Right lung (tissue), 10 donors: ENCODE results near the gene PRXL2B. TPM values are rescaled to one million over a fixed set of nuclear protein-coding genes. Genes with fewer than 3 reads are reported as not detected.

Experiments used
- DNase-seq, 2 donors: peaks; one replicate each; pipeline ENCODE4 v3.0.0-alpha.2; 2013
- long read RNA-seq, 8 donors: transcript quantifications; one replicate each; lab custom pipeline, GENCODE V29; 2026
- polyA plus RNA-seq, 5 donors: library from polyadenylated mRNA; unstranded; fragments of 120-200 nt; gene quantifications; one replicate each; pipeline versions ENCODE4 v1.2.1 to v1.2.3, GENCODE V29; 2013; ENCODE audit warnings: inconsistent platforms in 1 of 5, low replicate concordance in 1 of 5; ENCODE audit not compliant: insufficient read length in 5 of 5, insufficient read depth in 1 of 5

The PRXL2B gene, protein sequence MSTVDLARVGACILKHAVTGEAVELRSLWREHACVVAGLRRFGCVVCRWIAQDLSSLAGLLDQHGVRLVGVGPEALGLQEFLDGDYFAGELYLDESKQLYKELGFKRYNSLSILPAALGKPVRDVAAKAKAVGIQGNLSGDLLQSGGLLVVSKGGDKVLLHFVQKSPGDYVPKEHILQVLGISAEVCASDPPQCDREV
- polyA plus RNA-seq, result 10 to 100 TPM; 30.1 to 68.6 (median 43.5) TPM
- long read RNA-seq, donor 1, transcript PRXL2B-204 (7 exons, 2,749 nt), result major isoform, 8 of 13 reads
- long read RNA-seq, donor 1, partial matches to known transcripts, result 0 of 13 reads
- long read RNA-seq, donor 1, other reads (novel, unspliced or antisense), result 0 of 13 reads
- long read RNA-seq, donor 2, partial matches to known transcripts, result 0 of 8 reads
- long read RNA-seq, donor 2, other reads (novel, unspliced or antisense), result 0 of 8 reads
- long read RNA-seq, donor 3, partial matches to known transcripts, result 0 of 6 reads
- long read RNA-seq, donor 3, other reads (novel, unspliced or antisense), result 0 of 6 reads
- long read RNA-seq, donor 4, partial matches to known transcripts, result 0 of 5 reads
- long read RNA-seq, donor 4, other reads (novel, unspliced or antisense), result 0 of 5 reads
- long read RNA-seq, donor 5, partial matches to known transcripts, result 0 of 5 reads
- long read RNA-seq, donor 5, other reads (novel, unspliced or antisense), result 0 of 5 reads
- long read RNA-seq, donor 6, partial matches to known transcripts, result 0 of 10 reads
- long read RNA-seq, donor 6, other reads (novel, unspliced or antisense), result 0 of 10 reads
- long read RNA-seq, donor 7, transcript PRXL2B-203 (7 exons, 2,689 nt), result minor isoform, 9 of 23 reads
- long read RNA-seq, donor 7, transcript PRXL2B-204 (7 exons, 2,749 nt), result major isoform, 11 of 23 reads
- long read RNA-seq, donor 7, partial matches to known transcripts, result 0 of 23 reads
- long read RNA-seq, donor 7, other reads (novel, unspliced or antisense), result 0 of 23 reads
- long read RNA-seq, donor 8, partial matches to known transcripts, result 0 of 5 reads
- long read RNA-seq, donor 8, other reads (novel, unspliced or antisense), result 0 of 5 reads

DNA sequence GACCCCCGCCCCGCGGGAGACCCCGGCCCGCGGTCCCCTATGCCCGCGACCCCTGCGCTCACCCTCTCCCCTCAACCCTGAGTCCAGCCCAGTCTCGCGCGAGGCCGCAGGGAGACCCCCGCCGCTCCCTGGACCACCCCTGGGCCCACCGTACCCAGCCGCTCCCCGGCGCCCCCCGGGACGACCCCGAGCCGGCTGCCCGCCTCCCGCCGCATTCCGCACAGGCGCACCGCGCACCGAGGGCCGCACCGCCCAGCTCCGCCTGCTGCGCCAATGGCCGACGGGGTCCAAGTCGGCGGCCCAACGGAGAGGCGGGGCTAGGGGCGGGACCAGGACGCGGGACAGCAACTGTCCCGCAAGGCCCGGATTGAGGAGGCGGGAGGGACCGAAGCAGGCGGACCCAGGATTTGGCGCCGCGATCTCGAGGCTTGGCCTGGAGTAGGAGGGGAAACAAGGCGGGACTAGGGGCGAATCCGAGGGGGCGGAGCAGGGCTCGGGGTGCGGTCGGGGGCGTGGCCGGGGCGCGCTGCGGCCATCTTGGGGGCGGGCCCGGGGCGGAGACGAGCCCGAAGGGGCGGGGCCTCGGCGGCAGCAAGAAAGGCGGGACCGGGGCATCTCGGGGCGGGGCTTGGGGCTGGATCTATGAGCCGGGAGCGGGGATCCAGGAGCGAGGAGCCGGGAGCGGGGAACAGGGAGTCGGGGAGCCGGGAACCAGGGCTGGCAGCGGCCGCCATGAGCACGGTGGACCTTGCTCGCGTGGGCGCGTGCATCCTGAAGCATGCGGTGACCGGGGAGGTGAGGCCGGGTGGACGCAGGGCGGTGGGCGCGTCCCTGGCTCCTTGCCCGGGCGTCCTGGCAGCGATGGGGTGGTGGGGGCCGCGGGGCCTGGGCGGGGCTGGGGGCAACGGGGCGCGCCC is at the start of gene PRXL2B:
PRXL2B (plus strand) TSS at position 624 of the 917 bp plus-strand sequence; CDS start at position 733, 109 bp downstream.
- peak; percentile 99 for DNase-seq

DNA sequence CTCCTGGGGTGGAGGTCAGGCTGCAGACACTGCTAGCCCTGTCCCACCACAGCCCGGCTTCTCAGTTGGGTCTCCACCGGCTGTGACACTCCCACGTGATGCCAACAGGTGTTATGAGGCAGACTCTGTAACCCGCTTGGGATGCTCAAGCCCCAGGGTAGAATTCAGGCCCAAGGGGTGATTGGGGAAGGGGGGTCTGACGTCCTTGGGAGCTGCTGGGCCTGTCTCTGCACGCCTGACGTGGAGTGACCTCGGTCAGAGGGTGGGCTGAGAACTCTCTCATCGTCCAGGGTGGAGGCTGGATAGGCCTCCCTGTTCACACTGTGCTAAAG is 48.8 kb upstream of the PRXL2B start:
- DNase-seq, result no peak

DNA sequence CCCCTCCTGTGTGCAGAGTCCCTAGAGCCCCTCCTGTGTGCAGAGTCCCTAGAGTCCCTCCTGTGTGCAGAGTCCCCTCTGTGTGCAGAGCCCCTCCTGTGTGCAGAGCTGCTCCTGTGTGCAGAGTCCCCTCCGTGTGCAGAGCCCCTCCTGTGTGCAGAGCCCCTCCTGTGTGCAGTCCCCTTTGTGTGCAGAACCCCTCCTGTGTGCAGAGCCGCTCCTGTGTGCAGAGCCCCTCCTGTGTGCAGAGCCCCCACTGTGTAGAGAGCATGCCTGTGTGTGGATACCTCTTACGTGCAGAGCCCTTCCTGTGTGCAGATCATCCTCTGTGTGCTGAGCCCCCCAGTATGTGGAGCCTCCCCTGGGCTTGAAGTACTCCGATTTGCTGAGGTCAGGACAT is 48.2 kb upstream of the PRXL2B start:
- no peak for DNase-seq

DNA sequence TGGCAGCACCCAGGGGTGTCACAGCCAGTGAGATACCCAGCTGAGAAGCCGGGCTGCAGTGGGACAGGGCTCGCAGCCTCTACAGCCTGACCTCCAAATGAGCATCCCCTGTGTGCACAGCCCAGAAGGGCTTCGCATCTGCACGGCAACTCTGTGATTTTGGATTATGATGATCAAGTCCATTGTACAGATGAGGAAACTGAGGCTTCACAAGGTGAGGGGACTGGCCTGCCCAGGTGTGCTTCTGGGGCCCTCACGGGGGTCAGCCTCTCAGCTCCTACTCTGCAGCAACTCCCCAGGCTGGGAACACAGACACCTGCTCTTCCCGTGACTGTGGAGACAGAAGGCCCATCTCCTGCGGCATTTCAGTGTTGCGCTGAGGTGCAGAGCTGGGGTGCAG is 47.7 kb upstream of the PRXL2B start:
- DNase-seq, result no peak

DNA sequence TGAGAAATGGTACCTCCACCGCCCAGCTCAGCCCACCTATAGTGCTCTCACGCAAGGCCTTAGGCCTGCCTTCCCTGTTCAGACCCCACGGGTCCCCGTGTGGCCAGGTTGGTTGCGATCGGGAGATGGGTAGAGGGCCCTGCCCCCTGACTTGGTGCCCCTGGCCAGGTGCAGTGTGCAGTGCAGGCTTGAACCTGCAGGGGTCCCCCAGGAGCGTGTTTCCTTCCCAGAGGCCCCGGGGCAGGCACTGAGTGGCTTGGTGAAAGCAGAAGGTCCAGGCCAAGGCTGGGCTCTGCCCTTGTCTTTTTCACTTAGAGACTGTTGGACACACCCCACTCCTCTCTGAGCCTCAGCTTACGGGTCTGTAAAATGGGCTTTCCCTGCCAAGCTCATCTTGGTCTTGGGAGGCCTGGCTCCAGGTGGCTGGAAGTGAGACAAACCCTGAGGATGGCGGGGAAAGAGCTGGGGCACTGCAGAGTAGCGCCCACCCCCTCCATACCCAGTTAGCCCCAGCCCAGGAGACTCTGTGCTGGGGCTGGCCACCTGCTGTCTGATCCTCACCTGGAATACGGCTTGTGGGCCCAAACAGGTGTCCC is 47.2 kb upstream of the PRXL2B start:
- no peak for DNase-seq

DNA sequence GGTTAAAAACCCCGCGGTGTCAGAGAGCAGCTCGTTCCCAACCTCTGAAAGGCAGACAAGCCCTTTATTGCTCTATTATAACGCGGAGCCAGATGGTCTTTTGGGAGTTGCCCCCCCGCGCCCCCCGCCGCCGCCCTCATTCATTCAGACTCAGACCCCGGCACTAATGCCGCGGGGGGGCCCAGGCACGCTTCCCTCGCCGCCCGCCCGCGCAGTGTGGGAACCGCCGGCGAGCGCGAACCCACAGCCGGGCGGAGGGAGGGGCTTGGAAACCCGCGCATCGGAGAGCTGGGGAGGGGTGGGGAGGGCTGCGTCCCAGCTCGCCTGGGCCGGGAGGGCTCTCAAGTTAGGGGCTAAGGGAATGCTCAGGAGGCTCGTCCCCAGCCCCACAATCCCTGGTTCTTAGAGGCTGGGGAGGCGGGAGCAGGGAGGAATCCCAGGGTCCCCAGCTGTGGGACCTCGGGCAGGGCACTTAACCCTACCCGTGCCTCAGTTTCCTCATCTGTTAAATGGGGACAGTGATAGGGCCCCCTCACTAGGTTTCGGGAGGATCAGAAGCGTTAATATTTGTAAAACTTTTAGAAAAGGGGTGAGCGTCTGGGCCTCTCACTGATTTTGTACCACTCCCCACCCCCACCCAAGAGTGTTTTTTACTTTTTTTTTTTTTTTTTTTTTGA is 45.6 kb upstream of the PRXL2B start:
- no peak for DNase-seq

DNA sequence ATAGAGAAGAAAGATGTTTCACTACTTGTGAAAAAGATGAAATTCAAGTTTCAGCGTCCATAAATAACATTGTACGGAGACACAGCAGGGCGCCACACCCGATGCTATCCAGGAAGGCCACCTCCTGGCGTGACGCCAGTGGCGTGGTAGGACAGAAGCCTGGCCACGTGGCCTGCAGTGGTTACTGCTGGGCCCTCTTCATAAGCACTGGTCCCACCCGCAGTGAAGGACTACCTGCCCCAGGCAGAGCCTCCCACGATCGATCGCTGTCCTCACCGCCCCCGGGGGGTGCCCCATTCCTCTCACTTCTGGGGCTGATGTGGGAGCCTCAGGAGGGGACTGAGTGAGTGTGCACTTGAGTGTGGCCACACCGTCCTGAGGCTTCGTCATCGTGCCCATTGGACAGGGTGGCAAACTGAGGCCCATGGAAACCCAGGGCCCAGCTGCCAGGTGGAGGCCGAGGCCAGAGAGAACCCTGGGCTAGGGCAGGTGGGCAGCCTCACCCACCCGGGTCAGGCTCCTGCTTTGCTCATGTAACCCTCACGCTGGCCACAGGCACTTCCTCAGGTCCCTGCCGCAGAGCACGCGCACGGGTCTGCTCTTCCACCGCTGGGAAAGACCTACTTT is 44.8 kb upstream of the PRXL2B start:
- DNase-seq, result no peak

DNA sequence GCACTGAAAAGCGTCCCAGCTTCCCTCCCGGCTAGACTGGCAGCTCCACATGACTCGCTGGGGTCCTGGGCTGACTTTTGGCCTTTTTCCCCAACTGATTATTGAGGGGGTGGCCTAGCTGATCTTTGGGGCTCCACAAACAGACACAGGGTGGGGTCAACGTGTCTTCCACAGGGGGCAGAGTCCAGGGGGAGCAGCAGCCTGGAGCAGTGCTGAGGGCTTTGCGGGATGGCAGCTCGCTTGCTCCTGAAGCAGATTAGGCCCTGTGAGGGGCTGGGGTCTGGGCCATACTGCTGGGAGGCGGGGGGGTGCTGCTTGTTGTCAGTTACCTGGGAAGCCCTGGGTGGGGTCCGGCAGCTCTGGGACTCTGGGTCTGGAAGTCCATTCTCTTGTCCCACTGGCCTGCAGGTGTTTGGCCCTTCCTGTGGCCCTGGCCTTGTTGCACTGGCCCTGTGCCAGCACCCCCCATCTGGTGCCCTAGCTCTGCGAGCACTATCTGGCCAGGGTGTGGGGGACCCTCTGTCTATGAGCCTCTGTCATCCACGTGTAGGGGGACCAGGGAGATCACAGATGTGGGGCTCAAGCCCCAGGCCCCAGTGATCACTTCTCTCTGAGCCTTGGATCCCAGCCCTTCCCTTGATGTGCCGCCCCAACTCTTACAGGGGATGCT is 44.2 kb upstream of the PRXL2B start:
- no peak for DNase-seq

DNA sequence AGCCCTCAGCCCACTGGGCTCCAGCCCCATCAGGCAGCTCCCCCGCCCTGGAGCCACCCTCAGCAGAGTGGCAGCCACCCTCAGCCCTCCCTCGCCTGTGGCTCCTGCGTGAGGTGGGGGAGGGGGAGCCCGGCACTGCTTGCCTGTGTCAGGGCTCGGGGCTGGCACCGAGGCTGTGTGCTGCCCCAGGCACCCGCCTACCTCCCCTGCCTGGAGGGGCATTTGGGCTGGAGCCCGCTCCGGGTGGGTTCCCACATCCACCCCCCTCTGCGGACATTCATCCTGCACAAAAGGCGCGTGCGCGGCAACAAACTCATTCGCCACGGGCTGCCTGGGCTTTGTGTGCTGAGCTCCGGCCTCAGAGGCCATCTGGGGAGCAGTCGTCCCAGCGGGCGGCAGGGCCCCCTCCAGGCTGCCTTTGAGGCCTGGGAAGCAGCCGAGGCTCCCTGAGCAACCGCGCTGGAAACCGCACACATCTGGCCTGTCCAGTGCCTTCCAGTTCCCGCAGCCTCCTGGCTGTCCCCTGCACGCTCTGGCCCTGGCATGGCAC is 43.0 kb upstream of the PRXL2B start:
- DNase-seq, result no peak

DNA sequence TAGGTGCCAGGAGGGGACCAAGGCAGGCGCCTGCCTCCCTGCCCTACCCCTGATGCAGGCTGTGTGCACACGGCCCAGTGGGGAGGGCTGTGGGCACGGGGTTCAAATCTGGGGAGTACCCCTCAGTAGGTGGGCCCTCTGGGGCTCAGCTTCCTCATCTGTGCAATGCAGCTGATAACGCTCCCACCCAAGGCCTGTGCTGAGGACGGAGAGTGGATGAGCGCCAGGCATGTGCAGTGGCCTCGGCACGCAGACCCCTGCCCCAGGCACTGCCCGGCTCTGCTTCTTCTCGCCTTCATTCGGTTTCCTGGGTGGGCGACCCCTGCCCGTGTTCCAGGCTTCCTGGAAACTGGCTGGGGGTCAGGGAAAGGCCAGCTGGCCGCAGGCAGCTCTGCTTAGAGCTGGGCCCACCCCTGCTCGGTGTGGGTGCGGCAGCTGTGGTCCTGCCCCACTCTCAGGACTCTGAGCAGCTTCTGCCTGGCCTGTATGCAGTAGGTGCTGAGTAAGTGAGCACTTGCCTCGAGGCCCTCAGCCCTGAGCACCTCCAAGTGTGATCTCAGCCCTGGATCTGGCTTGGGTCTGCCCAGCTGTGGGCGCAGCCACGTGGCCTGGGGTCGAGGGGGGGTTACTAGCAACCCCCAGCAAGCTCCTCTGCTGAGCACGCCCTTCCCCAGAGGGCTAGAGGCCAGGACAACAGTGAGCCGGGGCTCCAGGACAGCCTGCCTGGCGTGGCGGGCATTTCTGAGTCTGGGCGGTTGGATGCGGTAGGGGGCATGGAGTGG is 42.3 kb upstream of the PRXL2B start:
- DNase-seq, result no peak

DNA sequence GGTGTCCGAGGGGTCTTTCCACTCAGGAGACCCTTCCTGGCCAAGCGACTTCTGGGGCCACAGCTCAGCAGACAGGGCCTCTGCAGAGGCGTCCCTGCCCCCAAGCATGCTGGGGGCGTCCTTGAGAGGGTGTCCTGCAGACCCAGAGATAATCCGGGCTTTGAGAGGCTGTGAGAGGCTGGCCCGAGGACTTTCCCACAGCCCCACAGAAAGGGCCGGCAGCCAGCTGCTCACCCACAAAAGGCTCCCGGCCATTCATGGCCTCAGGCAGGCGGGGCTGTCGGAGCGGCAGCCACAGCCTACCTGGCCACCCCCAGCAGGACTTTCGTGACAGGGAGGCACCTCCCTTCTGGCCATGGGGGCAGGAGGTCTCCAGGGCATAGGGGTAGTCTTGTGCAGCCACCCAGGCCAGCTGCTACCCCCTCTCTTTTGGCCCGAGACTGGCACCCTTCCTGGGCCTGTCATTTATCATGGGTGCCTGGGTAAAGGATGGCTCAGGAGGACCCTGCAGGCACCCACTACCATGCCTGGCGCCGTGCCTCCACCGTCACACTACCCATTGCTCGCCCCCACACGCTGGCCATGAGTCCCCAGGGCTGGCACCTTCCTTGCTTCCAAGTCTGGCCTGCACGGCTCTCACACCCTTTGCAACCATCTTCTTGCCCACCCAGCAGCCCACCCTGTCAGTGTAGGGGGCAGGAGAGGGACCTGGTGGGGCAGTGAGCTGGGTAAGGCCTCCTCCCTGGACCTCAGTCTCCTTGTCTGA is 41.5 kb upstream of the PRXL2B start:
- no peak for DNase-seq

DNA sequence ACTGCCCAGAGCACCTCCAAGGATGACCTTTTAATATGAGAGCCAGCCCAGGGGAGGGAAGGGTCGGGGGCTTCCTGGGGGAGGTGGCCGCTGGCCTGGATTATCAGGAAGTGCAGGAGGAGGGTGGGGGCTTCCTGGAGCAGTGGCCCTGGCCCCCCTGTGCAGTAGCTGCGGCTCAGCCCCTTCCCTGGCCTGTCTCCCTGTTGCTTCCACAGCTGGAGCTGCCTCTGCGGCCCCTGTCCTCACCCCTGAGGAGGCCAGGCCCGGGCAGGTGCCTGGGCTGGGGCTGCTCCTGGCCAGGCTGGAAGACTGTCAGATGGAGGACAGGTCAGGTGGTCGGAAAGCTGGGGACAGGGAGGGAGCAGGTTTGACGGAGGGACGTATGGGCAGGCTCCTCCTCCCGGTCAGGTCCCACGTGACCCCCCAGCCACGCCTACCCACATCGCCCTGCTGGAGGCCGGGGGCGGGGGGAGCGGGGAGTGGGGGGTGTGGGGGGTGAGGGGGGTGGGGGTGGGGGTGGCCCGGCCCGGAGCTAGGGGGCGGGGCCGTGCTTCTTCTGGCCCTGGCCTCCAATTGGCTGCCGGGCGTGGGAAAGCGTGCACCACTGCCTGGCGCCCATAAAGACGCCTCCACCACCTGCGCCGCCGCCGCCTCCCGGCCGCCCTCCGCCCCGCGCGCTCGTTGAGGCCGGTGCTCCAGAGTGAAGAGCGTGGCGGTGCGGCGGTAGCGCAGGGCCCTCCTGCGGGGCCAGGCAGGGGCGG is 40.6 kb upstream of the PRXL2B start:
- peak; percentile 65 to 67 for DNase-seq

DNA sequence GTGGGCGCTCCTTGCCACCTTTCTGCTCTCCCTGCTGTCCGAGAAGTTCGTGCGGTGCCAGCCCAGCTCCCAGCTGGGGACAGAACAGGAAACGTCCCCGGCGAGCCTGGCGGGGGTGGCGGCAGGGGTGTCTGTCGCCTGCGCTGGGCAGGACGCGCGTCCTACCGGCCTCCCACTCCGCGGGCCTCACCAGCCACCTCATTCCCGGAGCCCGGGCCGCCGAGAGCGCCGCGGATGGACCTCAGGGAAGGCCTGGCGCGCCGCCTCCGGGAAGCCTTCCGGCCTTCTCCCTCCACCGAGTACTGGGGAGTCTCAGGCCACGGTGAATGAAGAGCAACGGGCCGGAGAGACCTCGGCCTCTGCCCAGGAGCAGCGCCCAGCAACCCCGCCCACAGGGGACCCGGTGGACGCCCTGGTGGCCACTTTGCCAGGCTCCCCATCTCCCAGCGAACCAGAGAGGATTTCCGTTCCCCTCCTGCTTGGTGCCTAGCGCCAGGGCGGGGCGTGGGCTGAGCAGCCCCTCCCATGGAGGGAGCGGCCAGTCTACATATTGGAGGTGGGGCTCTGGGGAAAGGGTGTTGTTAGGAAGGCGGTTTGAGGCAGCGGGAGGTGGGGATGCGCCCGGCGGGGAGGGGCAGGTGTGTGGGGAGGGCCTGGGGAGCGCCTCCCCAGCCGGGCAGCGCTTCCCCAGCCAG is 39.9 kb upstream of the PRXL2B start:
- DNase-seq, result peak; percentile 60 to 64

DNA sequence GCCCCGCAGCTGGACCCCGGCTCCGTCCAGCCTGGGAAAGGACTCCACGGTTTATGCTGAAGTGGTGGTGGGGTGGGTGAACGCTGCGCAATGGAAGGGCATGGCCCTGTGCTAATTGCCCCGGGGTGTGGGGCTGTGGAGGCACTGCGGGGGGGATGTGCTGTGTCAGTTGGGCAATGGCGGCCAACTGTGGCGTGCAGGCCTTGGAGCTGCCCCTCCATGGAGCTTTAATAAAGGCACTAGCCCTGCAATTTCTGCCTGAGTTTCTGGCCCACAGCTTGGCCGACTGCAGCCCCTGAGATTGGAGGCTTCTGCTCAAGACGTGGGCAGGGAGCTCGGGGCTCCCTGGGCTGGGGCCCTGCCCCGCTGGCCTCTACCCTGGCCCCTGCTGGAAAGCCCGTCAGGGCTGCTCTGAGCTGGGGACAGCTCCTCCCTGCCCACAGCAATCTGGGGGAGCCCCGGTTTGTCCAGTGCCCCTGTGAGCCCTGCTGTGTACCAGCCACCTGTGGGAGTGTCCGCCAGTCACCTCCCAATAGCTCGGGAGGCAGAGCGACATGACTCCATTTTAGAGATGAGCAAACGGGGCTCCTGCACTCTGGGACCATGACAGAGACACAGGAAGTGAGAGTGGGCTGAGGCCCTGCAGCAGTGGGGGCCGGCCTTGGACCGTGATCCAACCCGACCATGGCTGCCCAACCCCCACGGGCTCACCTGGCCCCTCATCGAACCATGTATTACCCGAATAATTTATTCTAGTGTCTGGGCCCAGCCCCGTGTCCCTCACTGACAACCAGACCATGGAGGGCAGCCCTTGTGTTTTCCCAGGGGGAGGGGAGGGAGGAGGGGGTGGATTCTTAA is 39.1 kb upstream of the PRXL2B start:
- no peak for DNase-seq

DNA sequence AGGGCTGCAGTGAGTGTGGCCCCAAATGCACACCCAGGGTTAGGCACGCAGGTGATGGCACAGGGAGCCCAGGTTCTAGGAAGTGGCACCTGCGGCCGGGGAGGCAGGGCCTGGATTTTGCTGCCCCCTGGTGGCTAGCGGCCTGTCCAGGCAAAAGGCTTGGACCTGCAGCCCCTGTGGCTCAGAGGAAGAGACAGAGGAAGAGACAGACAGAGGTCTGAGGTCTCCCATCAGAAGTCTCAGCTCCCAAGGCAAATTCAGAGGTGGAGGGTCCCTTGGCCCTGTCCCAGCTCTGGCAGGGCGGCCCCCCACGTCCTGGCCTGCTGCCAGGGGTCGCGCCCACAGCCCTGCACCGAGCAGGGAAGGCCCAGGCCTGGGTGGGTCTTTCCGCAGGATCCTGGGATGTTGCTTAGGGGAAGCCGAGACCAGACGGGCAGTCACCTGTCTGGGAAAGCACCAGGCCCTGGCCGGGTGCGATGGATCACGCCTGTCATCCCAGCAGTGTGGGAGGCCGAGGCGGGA is 38.4 kb upstream of the PRXL2B start:
- peak; percentile 71 to 76 for DNase-seq
